Activated B cell treated with CpG ODN at 0.5 μM for 24 hours (primary cell): Measurements from ENCODE around the gene GATAD2A. TPM values are rescaled to one million over a fixed set of nuclear protein-coding genes. Genes with fewer than 3 reads are reported as not detected.

ENCODE experiments used
- ATAC-seq: fragments of 200-7000 bp; cut with Tn5 transposase; one replicate; pipeline ENCODE4 v1.10.0; 2021; ENCODE audit warnings: low read depth, mild to moderate bottlenecking, moderate library complexity
- CTCF ChIA-PET: fragments of 350-600 bp; sonication (Branson Sonifier 250); formaldehyde crosslinking; loops from one replicate; lab custom pipeline; 2021; ENCODE audit warnings: antibody characterized with exemption; lab: Charles Lee
- POLR2A ChIA-PET: fragments of 350-600 bp; sonication (Branson Sonifier 250); formaldehyde crosslinking; loops from one replicate; lab custom pipeline; 2021; ENCODE audit warnings: antibody characterized with exemption; lab: Charles Lee
- DNase-seq: peaks from one replicate; pipeline ENCODE4 v3.0.0; 2022
- H3K27ac Mint-ChIP-seq: one replicate; pipeline ENCODE4 v1.8.0; 2020; ENCODE audit warnings: mixed read lengths
- H3K27me3 Mint-ChIP-seq: one replicate; pipeline ENCODE4 v1.8.0; 2021; ENCODE audit warnings: mixed read lengths
- H3K36me3 Mint-ChIP-seq: one replicate; pipeline ENCODE4 v1.8.0; 2021; ENCODE audit warnings: low read depth, mixed read lengths
- H3K4me1 Mint-ChIP-seq: one replicate; pipeline ENCODE4 v1.8.0; 2021; ENCODE audit warnings: mixed read lengths
- H3K4me3 Mint-ChIP-seq: one replicate; pipeline ENCODE4 v1.8.0; 2020; ENCODE audit warnings: mild to moderate bottlenecking, mixed read lengths
- H3K9me3 Mint-ChIP-seq: one replicate; pipeline ENCODE4 v1.8.0; 2020; ENCODE audit warnings: mixed read lengths
- intact Hi-C: fragments of 100-400 bp; cut with micrococcal nuclease; formaldehyde crosslinking; loops from one replicate; pipeline ENCODE4 v1.15.1; 2024
- total RNA-seq: library from RNA; stranded (reverse); gene quantifications from 2 replicates; pipeline ENCODE4 v1.2.3, GENCODE V29; 2022
- TF ChIP-seq, protein P1 (sequence below): fragments of 200-600 bp; IDR thresholded peaks from one replicate; pipeline ENCODE4 v1.8.0; 2022; ENCODE audit warnings: antibody characterized with exemption, mild to moderate bottlenecking

GATAD2A gene
- total RNA-seq, 1 donor from 2014 or later = 116 TPM

DNA sequence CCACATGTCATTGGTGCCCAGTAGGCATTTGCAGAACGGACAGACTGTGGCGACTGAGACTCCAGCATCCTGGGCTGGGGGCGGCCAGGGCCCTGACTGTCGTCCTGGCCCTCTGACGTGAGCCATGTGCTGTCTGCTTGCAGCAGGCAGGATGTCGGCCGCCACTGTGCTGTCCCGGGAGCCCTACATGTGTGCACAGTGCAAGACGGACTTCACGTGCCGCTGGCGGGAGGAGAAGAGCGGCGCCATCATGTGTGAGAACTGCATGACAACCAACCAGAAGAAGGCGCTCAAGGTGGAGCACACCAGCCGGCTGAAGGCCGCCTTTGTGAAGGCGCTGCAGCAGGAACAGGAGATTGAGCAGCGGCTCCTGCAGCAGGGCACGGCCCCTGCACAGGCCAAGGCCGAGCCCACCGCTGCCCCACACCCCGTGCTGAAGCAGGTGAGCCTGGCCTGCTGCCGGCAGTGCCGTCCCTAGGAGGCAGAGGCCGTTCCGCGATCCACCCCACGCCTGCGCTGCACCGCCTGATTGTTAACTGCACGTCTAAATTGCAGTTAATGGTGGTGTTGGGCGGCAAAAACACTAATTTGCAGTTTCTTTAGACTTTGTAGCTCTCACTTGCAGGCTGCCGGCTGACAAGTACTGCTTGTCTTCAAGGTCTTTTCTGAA lies 95.6 kb downstream of the GATAD2A start:
- Mint-ChIP-seq H3K4me1 (no peaks in the 10 kb centered on the region), H3K27me3 (no peaks in the 10 kb centered on the region), H3K36me3 (peaks cover 92% of the 10 kb centered on the region), H3K27ac (no peak overlapping the region), H3K9me3 (no peaks in the 10 kb centered on the region), H3K4me3 (no peak overlapping the region)
- POLR2A ChIA-PET = no interaction called here
- CTCF ChIA-PET = no interaction called here
- intact Hi-C loops = no loop called here
- no peak for DNase-seq
- TF ChIP-seq, protein P1, sequence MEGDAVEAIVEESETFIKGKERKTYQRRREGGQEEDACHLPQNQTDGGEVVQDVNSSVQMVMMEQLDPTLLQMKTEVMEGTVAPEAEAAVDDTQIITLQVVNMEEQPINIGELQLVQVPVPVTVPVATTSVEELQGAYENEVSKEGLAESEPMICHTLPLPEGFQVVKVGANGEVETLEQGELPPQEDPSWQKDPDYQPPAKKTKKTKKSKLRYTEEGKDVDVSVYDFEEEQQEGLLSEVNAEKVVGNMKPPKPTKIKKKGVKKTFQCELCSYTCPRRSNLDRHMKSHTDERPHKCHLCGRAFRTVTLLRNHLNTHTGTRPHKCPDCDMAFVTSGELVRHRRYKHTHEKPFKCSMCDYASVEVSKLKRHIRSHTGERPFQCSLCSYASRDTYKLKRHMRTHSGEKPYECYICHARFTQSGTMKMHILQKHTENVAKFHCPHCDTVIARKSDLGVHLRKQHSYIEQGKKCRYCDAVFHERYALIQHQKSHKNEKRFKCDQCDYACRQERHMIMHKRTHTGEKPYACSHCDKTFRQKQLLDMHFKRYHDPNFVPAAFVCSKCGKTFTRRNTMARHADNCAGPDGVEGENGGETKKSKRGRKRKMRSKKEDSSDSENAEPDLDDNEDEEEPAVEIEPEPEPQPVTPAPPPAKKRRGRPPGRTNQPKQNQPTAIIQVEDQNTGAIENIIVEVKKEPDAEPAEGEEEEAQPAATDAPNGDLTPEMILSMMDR = no peak
- no peak for ATAC-seq

- Mint-ChIP-seq H3K36me3 (peaks cover 92% of the 10 kb centered on the region), H3K9me3 (no peaks in the 10 kb centered on the region), H3K4me3 (no peak overlapping the region), H3K4me1 (no peaks in the 10 kb centered on the region), H3K27ac (no peak overlapping the region), H3K27me3 (no peaks in the 10 kb centered on the region)
- TF ChIP-seq, protein P1 = no peak
- intact Hi-C loops = no loop called here
- POLR2A ChIA-PET = no interaction called here
- no peak for ATAC-seq
- CTCF ChIA-PET = no interaction called here
- DNase-seq = no peak
Measured at GRCh38 chr19:19501798-19502197, 96.3 kb downstream of the GATAD2A start.

- CTCF ChIA-PET = no interaction called here
- no peak overlapping the region for H3K27ac Mint-ChIP-seq
- no peak for DNase-seq
Measured at GRCh38 chr19:19502281-19502680, 96.8 kb downstream of the GATAD2A start.

DNA sequence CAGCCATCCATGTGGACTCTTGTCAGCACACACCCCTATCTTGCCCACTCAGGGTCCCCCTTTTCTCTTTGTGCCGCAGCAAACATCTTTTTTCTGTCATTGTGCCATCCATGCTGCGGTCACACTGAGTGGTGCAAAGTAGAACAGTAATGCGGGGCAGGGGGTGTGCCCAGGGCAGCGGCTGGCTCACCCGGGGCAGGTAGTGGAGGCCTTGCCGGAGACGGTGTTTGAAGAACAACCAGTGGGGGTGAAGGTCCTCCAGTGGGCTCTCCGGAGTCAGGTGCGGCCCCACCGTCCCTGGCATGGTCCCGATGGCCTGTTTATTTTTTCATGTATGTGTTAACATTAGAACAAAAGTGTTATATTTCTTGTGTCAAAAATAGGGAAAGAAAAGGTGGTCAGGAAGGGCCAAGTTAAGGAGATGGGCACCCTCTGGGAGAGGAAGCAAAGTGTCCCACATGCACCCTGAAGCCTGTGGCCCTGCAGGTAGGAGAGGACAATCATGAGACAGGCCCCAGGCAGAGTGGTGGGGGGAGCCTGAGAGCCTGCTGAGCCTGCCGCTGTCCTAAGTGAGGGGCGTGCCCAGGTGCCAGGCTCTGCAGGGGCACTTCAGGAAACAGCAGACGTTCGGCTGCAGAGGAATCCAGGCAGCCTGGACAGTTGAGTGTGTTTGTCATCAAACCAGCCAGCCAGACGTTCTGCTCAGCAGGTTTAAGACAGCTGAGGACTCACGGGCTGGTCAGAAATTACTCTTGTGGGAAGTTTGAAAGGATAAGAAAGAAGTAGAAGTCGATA lies 97.5 kb downstream of the GATAD2A start:
- Mint-ChIP-seq H3K27me3 (no peaks in the 10 kb centered on the region), H3K4me1 (no peaks in the 10 kb centered on the region), H3K9me3 (no peaks in the 10 kb centered on the region), H3K4me3 (no peak overlapping the region), H3K27ac (no peak overlapping the region), H3K36me3 (peaks cover 89% of the 10 kb centered on the region)
- ATAC-seq (no peak), DNase-seq (no peak)
- TF ChIP-seq, protein P1 = no peak
- intact Hi-C loops = no loop called here
- POLR2A ChIA-PET = no interaction called here
- CTCF ChIA-PET = no interaction called here

More at GRCh38 chr19:19502281-19502680, 96.8 kb downstream of the GATAD2A start:
- H3K9me3 Mint-ChIP-seq = no peaks in the 10 kb centered on the region
- TF ChIP-seq, protein P1 = no peak
- POLR2A ChIA-PET = no interaction called here
- H3K4me1 Mint-ChIP-seq = no peaks in the 10 kb centered on the region
- H3K4me3 Mint-ChIP-seq = no peak overlapping the region
- H3K36me3 Mint-ChIP-seq = peaks cover 90% of the 10 kb centered on the region
- no peaks in the 10 kb centered on the region for H3K27me3 Mint-ChIP-seq
- intact Hi-C loops = no loop called here
- ATAC-seq = no peak
